K562 (cell line): Measurements from ENCODE around the gene CYP17A1. TPM values are rescaled to one million over a fixed set of nuclear protein-coding genes. Genes with fewer than 3 reads are reported as not detected.
A peak's percentile ranks its signal among the peaks of the same experiment; 100 is the strongest.

Source experiments
- BACH1 ChIP-seq: fragments of 200-800 bp; sonication (Bioruptor generic); IDR thresholded peaks from 2 replicates; pipeline ENCODE4 v1.6.1; 2016; ENCODE audit warnings: missing genetic modification characterization, missing compliant biosample characterization
- BRF1 ChIP-seq: IDR thresholded peaks from 3 replicates; pipeline ENCODE4 v1.6.1; 2011; ENCODE audit warnings: borderline replicate concordance, mild to moderate bottlenecking; ENCODE audit not compliant: insufficient read length; ENCODE audit errors: extremely low read depth
- CREB5 ChIP-seq: fragments of 250-450 bp; sonication (Bioruptor Pico); IDR thresholded peaks from 2 replicates; pipeline ENCODE4 v1.5.0; 2020; ENCODE audit warnings: mild to moderate bottlenecking
- CTBP1 ChIP-seq: fragments of 450-650 bp; IDR thresholded peaks from 2 replicates; pipeline ENCODE4 v1.6.1; 2016; ENCODE audit warnings: borderline replicate concordance
- DMBX1 ChIP-seq: fragments of 250-450 bp; sonication (Bioruptor Pico); IDR thresholded peaks from 2 replicates; pipeline ENCODE4 v1.8.0; 2022; ENCODE audit warnings: inconsistent platforms, mild to moderate bottlenecking, moderate library complexity, borderline replicate concordance
- GTF2E2 ChIP-seq: fragments of 200-800 bp; sonication (Bioruptor generic); IDR thresholded peaks from 2 replicates; pipeline ENCODE4 v1.6.1; 2016; ENCODE audit warnings: missing genetic modification characterization, missing compliant biosample characterization
- HNRNPK ChIP-seq: fragments of 200-400 bp; formaldehyde crosslinking; IDR thresholded peaks from one replicate; pipeline ENCODE4 v1.6.1; 2018; ENCODE audit warnings: mild to moderate bottlenecking, low read depth, low read length; ENCODE audit not compliant: poor library complexity, severe bottlenecking
- HNRNPL ChIP-seq: fragments of 200-400 bp; formaldehyde crosslinking; IDR thresholded peaks from 2 replicates; pipeline ENCODE4 v1.6.1; 2017; ENCODE audit warnings: low read depth, mild to moderate bottlenecking, low read length
- MYC ChIP-seq, 2 experiments: fragments of 250-450 bp in 1 of 2; sonication (Bioruptor Pico) in 1 of 2; IDR thresholded peaks; 2 replicates each; pipeline versions ENCODE4 v1.5.1 to v1.6.1; 2012 to 2021; ENCODE audit warnings: low read depth in 2 of 2, borderline replicate concordance in 1 of 2, improper control_type of control experiment in 1 of 2, low read length in 1 of 2, mild to moderate bottlenecking in 1 of 2, moderate library complexity in 1 of 2
- SMAD4 ChIP-seq: fragments of 250-450 bp; sonication (Bioruptor Pico); conservative IDR thresholded peaks from 2 replicates; pipeline ENCODE4 v1.8.0; 2021; ENCODE audit warnings: inconsistent platforms, mild to moderate bottlenecking, moderate library complexity
- SRSF1 ChIP-seq: fragments of 200-400 bp; formaldehyde crosslinking; IDR thresholded peaks from 2 replicates; pipeline ENCODE4 v1.6.1; 2017; ENCODE audit warnings: mild to moderate bottlenecking, low read depth, low read length, moderate library complexity
- polyA plus RNA-seq, 8 experiments: library from polyadenylated mRNA; depleted of rRNA in 4 of 8; stranded (reverse) in 5 of 8; unstranded in 3 of 8; fragments of >200 nt; fragmentation: Nextera tagmentation in 2 of 8; fragmentation: Illumina TruSeq in 1 of 8; extraction: Ambion mirVana in 2 of 8; extraction: Trizol in 1 of 8; gene quantifications; 2 replicates each; pipeline versions ENCODE4 v1.2.1 to v1.2.3, GENCODE V29; 2011 to 2014; ENCODE audit warnings: inconsistent platforms in 1 of 8, missing spikeins in 1 of 8
- total RNA-seq, 7 experiments: library from RNA; depleted of rRNA in 6 of 7; stranded (reverse); fragments of >200 nt in 6 of 7; fragmentation: Illumina TruSeq in 2 of 7; extraction: Trizol in 2 of 7; gene quantifications; 2 replicates each; pipeline versions ENCODE4 v1.2.1 to v1.2.3, GENCODE V29; 2011 to 2021; ENCODE audit warnings: low replicate concordance in 1 of 7

CYP17A1 gene
- total and polyA plus RNA-seq, 9 of the 15 experiments (the other 6 are each of a cell fraction or from before 2014, with no cell fraction given): 2.3 TPM; not detected in 8

- TF ChIP-seq DMBX1 (CRISPR knock-in tag) (no peak), MYC (IDR thresholded peaks at IDR 0.05; ENCODE audit: low read depth, low read length) (no peak), MYC (CRISPR knock-in tag; IDR thresholded peaks at IDR 0.05; ENCODE audit: borderline replicate concordance, low read depth) (no peak), CREB5 (CRISPR knock-in tag) (no peak), GTF2E2 (tag) (no peak), CTBP1 (peak; percentile 26; the same call in 1 of the 2 replicates), BRF1 (no peak), SMAD4 (CRISPR knock-in tag) (0 out of 2 replicates have a peak, but pooled peaks have one; percentile 38), HNRNPL (no peak), BACH1 (tag) (peak; percentile 6; the same call in 1 of the 2 replicates), HNRNPK (no peak), SRSF1 (no peak)
Observed at GRCh38 chr10:102813734-102814452, 23.3 kb downstream of the CYP17A1 start (continued).
